ENCODE data around the gene CAB39L.
"Not testable (repeated sequence)": the region's sequence is repeated elsewhere in the genome, so short reads cannot be mapped to it uniquely, and the experiment has no call there.

CAB39L gene

DNA sequence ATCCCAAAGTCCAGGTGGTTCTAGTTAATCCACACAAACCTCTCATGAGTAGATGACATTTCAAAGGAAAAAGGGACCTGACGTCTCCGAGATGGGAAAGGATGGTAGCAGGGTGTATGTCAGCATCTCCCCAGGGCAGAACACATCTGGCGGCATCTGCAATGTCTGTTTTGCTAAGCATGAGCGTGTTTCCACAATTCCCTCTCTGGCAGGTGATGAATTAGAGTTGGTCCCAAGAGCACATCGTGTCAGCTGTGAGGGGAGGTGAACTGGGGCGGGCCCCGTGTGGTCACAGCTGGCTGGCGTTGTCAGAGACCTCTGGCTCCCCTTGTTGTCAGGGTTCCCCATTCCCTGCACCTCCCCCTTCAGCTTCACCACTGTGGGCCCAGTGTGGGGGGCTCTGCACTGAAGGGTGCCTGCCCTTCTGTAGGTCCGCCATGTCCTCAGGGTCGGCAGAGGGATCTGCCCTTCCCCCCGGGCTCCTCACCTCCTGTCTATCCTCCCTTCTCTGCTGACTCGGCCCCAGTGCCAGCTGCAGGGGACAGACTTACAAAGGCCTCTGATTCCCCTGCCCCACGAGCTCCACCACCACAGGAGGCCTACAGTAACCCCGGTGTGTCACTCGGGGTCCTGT lies 138.0 kb downstream of the CAB39L start:
- no peak for DNase-seq

GRCh38 chr13:49304763-49305700 lies 138.8 kb downstream of the CAB39L start:
- DNase-seq, result no peak

DNA sequence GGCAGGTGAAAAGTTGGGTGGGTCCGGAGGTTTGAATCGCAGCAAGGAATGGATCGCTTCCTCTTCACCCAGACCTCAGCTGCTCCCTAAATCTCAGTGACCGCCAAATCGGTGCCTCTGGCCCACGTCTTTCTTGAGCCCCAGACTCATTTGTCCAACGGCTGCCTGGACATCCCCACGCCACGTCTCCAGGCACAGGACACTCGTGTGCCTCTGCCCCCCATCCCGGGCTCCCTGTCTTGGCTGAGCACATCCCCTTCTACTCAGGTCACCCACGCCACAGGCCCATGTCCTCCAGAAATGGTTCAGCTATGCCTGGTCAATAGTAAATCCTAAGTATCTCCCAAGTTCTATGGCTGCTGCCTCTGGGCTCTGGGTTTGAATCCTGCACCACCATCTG lies 139.5 kb downstream of the CAB39L start:
- DNase-seq, result no peak

DNA sequence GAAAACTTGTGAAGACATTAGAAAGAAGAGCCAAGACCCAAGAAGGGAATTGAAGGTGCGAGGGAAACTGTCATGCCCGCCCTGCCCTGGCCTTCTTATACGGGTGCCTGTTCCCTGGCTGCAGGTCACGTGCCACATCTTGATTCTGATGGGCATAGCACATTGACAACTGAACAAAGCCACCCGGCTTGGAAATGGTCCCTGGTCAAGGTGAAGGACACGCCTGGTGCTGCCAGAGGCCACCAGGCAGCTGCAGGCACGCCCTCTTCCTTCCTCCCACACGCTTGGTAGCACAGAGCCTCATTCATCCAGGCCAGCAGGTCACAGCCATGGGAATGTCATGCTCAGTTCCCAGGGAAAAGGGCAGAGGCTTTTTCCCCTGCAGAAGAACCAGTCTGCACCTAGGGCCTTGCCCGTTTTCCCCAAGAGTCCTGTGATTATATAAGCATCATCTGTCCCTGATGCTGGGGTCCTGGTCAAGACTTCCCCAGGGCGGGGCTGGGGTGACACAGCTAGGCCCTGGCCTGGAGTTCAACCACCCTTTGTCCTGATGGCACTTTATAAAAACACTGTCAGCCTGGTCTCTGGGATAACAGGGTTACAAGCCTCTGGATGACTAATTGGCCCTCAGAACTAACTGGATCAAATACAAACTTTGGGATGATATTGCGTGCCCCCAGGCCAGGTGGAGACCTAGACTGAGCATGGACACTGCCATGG lies 140.2 kb downstream of the CAB39L start:
- DNase-seq, result no peak

DNA sequence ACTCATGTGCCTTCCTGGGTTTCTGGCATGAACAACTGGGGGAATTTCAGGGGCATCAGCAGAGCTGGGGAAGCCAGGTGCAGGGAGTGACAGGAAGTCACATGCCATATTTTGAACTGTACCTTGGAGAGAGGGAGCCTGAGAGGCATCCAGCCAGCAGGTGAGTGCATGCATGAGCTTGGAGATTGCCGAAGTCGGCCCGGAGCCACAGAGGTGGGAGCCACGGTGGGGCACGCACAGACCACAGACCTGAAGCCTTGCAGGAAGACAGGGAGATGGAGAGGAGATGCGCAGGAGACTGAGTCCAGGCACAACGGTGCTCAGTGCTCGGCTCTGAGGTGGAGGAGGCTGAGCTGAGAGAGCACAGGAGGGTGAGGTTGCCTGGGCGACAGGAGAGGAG lies 141.0 kb downstream of the CAB39L start:
- no peak for DNase-seq

GRCh38 chr13:49302222-49302621 lies 141.6 kb downstream of the CAB39L start:
- no peak for DNase-seq

DNA sequence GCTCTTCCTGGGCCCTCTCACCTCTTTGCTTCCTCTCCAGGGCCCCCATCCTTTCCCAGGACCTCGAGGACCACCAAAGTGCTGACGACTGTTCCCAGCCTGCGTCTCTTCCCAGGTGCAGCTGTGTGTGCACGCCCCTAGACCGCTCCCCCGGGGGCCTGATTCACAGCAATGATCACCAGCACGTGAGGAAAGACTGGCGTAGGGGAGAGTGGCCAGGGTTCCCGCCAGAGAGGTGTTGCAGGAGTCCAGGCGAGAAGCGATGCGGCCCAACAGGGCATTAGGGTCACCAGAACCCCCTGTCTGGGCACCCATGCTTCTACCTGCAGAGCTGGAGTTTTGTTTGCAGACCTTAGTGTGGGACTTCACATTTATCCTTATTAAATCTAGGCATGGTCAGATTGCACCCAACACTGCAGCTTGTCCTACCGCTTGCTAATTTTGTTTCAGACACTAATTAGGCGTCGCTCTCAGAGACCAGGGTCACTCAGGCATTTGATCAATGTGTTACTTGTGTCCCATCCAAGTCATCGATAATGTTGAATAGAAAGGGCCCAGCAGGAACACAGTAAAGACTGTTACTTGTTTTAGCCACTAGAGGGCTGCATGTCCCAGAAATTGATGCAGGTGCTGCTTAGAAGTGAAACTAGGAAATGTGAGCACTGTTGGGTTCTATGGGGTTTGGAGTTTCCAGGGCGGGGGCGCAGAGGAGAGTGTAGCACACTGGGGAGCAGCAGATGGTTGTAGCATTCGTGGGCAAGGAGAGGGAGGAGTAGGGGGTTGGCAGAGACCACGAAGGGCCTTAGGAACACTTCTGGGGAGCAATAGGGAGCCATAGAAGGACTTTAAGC lies 142.9 kb downstream of the CAB39L start:
- DNase-seq, result peak; percentile 72

- no peak for DNase-seq
Observed at GRCh38 chr13:49300276-49300675, 143.6 kb downstream of the CAB39L start.

GRCh38 chr13:49298903-49299605 lies 144.8 kb downstream of the CAB39L start:
- no peak for DNase-seq

DNA sequence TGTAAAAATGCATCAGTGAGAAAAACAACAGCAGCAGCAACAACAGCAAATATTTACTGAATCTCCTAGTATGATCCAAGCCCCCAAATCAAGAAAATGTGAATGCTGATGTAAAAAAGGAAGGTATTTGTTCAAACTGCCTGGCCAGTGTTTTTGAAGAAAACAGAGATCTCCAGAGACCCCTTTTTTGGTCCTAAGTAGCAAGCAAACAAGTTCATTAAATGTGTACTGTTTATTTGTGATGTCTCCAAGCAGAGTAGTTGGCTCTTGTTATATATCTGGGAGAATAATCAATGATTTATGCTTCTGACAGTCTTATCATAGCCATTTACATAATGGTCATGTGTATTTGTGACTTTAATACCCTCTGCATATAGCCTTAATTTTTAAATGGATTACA lies 145.4 kb downstream of the CAB39L start:
- no peak for DNase-seq

- DNase-seq, result no peak
Observed at GRCh38 chr13:49297338-49297737, 146.5 kb downstream of the CAB39L start.

GRCh38 chr13:49296659-49297058 lies 147.2 kb downstream of the CAB39L start:
- DNase-seq, result no peak

DNA sequence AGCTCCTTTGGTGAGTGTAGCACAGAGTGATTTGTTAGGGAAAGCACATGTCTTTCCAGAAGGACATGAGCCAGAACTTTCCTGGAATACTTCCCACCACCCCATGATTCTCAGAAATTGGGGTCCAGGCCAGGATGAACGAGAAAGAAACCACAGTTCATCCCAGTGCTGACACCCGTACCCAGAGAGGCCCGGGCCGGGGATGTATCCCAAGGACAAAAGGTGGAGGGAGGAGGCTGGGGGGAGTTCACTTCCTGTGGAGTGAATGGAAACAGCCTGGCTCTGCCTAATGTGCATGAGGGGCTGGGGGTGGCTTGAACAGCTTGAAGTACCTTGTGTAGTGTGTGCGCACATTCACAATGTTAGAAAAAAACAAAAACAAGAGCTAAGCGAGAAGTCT lies 148.6 kb downstream of the CAB39L start:
- no peak for DNase-seq

GRCh38 chr13:49294723-49295122 lies 149.1 kb downstream of the CAB39L start:
- not testable (repeated sequence) for DNase-seq

GRCh38 chr13:49292742-49293486 lies 150.9 kb downstream of the CAB39L start:
- DNase-seq, result peak; percentile 66

DNA sequence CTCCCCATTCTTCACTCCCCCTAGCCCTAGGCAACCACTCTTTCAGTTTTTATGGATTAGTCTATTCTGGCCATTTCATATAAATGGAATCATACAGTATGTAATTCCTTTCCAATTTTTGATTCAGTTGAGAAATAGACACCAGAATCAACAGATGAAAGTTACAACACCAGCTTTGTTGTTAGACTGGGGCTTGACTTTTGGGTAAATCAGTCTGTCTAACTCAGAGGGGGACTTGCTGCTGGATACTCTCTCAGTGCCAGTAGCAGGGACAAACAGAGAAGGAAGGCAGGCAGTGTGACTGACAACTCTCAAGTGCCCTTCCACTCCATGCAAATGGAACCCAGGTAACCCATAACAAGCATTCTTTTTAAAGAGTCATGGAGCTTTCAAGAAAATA lies 155.4 kb downstream of the CAB39L start:
- DNase-seq, result no peak

DNA sequence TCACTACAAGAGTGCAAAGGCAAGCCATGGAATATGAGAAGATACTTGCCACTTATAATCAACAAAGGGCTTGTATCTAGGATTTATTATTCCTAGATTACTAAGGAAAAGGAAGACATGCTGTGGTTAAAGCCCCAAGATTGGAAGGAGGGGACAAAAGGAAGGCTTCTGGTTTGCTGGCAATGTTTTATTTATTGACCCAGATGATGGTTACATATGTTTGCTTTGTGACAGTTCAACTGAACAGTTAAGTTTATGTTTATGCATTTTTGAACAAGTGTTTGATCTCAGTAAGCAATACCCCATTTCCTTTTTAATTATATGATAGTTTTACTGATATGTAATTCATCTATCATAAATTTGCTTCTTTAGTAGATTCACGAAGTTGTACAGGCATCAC lies 155.9 kb downstream of the CAB39L start:
- DNase-seq, result no peak

GRCh38 chr13:49279885-49280284 lies 164.0 kb downstream of the CAB39L start:
- no peak for DNase-seq

GRCh38 chr13:49279112-49279511 lies 164.8 kb downstream of the CAB39L start:
- no peak for DNase-seq

- no peak for DNase-seq
Observed at GRCh38 chr13:49278211-49278610, 165.7 kb downstream of the CAB39L start.

DNA sequence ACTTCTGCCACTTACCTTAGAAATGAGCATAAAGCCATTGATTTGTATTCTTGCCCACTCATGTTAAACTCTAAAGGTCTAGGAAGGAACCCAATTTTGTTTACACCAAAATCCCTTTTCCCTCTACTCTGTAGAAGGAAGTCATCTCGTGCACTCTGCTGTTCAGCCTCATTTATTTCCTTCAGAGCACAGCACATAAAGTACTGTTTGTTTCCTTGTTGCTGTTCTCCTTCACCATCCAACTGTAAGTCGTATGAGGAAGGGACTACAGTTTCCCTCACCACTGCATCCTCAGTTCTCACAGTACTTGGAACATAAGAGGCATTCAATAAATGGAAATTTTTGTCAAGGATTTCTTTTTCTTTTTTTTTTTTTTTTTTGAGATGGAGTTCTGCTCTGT lies 171.6 kb downstream of the CAB39L start:
- DNase-seq, result no peak

Data from femur (tissue), 1 donor.